ENCODE data around the gene FMN2. TPM values are rescaled to one million over a fixed set of nuclear protein-coding genes. Genes with fewer than 3 reads are reported as not detected.

The FMN2 gene
- total RNA-seq, 2 experiments from 2014 or later = not detected

GRCh38 chr1:240073097-240073496 is 18.6 kb upstream of the FMN2 start:
- H3K9me3 ChIP-seq (ENCODE audit: control insufficient read depth in 1 of 2, insufficient read depth in 1 of 2, low read length in 2 of 2) = peaks cover 0 to 3% of the 10 kb centered on the region in 2 experiments
- no peak overlapping the region for H3K4me3 ChIP-seq (ENCODE audit: low read length)
- intact Hi-C loops (cut with DNase I, micrococcal nuclease) = no loop called here
- H3K27ac Mint-ChIP-seq = no peak overlapping the region
- ATAC-seq (ENCODE audit: poor library complexity) = no peak
- DNase-seq = no peak
- H3K4me3 Mint-ChIP-seq = no peak overlapping the region
- no peaks in the 10 kb centered on the region for H3K36me3 Mint-ChIP-seq (ENCODE audit: low read depth)
- no peaks in the 10 kb centered on the region for H3K27me3 ChIP-seq (ENCODE audit: control insufficient read depth in 1 of 2, insufficient read depth in 2 of 2, low read length in 2 of 2)
- H3K9me3 Mint-ChIP-seq = no peaks in the 10 kb centered on the region
- H3K4me1 ChIP-seq (ENCODE audit: insufficient read depth, low read length) = no peaks in the 10 kb centered on the region
- H3K4me1 Mint-ChIP-seq (ENCODE audit: low read depth) = no peaks in the 10 kb centered on the region
- no peak overlapping the region for H3K27ac ChIP-seq (ENCODE audit: low read depth in 1 of 2, low read length in 2 of 2)
- CTCF ChIA-PET = no interaction called here
- H3K36me3 ChIP-seq (ENCODE audit: insufficient read depth, low read length) = no peaks in the 10 kb centered on the region
- TF ChIP-seq CTCF (IDR thresholded peaks at IDR 0.05) = no peak
- POLR2A ChIA-PET = no interaction called here
- no peaks in the 10 kb centered on the region for H3K27me3 Mint-ChIP-seq

GRCh38 chr1:240074422-240074821 is 17.3 kb upstream of the FMN2 start:
- Mint-ChIP-seq H3K36me3 (ENCODE audit: low read depth) (no peaks in the 10 kb centered on the region), H3K4me3 (no peak overlapping the region), H3K27me3 (no peaks in the 10 kb centered on the region), H3K4me1 (ENCODE audit: low read depth) (no peaks in the 10 kb centered on the region), H3K27ac (no peak overlapping the region), H3K9me3 (no peaks in the 10 kb centered on the region)
- H3K27ac ChIP-seq (ENCODE audit: low read depth in 1 of 2, low read length in 2 of 2) = no peak overlapping the region
- ChIA-PET POLR2A (no interaction called here), CTCF (no interaction called here)
- no peaks in the 10 kb centered on the region for H3K4me1 ChIP-seq (ENCODE audit: insufficient read depth, low read length)
- intact Hi-C loops (cut with DNase I, micrococcal nuclease) = no loop called here
- no peaks in the 10 kb centered on the region for H3K27me3 ChIP-seq (ENCODE audit: control insufficient read depth in 1 of 2, insufficient read depth in 2 of 2, low read length in 2 of 2)
- DNase-seq = no peak
- H3K4me3 ChIP-seq (ENCODE audit: low read length) = no peak overlapping the region
- no peak for ATAC-seq (ENCODE audit: poor library complexity)
- H3K36me3 ChIP-seq (ENCODE audit: insufficient read depth, low read length) = no peaks in the 10 kb centered on the region
- H3K9me3 ChIP-seq (ENCODE audit: control insufficient read depth in 1 of 2, insufficient read depth in 1 of 2, low read length in 2 of 2) = peaks cover 4 to 7% of the 10 kb centered on the region in 2 experiments
- no peak for TF ChIP-seq CTCF (IDR thresholded peaks at IDR 0.05)

GRCh38 chr1:240074908-240075307 is 16.8 kb upstream of the FMN2 start:
- no peak overlapping the region for H3K27ac ChIP-seq (ENCODE audit: low read depth in 1 of 2, low read length in 2 of 2)
- POLR2A ChIA-PET = no interaction called here
- CTCF ChIA-PET = no interaction called here
- Mint-ChIP-seq H3K4me3 (no peak overlapping the region), H3K4me1 (ENCODE audit: low read depth) (no peaks in the 10 kb centered on the region), H3K9me3 (no peaks in the 10 kb centered on the region), H3K27me3 (no peaks in the 10 kb centered on the region), H3K27ac (no peak overlapping the region), H3K36me3 (ENCODE audit: low read depth) (no peaks in the 10 kb centered on the region)
- H3K4me3 ChIP-seq (ENCODE audit: low read length) = no peak overlapping the region
- DNase-seq (no peak), ATAC-seq (ENCODE audit: poor library complexity) (no peak)
- no peak for TF ChIP-seq CTCF (IDR thresholded peaks at IDR 0.05)
- H3K4me1 ChIP-seq (ENCODE audit: insufficient read depth, low read length) = no peaks in the 10 kb centered on the region
- peaks cover 4 to 7% of the 10 kb centered on the region in 2 experiments for H3K9me3 ChIP-seq (ENCODE audit: control insufficient read depth in 1 of 2, insufficient read depth in 1 of 2, low read length in 2 of 2)
- intact Hi-C loops (cut with DNase I, micrococcal nuclease) = no loop called here
- no peaks in the 10 kb centered on the region for H3K36me3 ChIP-seq (ENCODE audit: insufficient read depth, low read length)
- no peaks in the 10 kb centered on the region for H3K27me3 ChIP-seq (ENCODE audit: control insufficient read depth in 1 of 2, insufficient read depth in 2 of 2, low read length in 2 of 2)
